ENCODE measurements around the gene EN1.

DNA sequence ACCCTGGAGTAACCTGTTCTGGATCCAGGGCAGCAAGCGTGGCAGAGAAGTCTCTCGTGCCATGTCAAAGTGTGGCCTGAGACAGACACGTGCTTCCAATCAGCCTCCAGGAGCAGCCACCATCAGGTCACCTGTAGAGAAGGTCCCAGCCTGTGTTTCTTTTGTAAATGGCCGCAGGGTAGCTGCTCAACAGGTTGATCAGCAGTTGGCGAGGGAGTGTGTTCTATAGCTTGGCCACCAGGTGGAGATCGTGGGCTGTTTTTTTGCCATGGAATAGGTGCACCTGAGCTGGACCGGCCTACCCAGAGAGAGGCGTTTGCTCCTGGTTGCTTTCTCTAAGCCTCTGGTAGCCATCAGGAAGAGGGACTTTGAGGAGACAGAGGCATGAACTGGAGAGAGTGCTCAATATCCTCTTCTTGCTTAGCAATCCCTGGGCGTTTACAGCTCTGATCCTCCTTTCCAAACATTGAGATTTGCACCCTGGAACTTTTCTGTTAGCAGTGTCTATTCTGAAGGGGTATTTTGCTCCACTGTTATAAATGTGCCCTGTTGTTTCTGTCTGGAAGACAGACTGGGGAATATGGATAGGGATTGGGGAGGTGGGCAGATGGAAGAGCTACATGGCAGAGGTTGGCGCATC, 34.2 kb upstream of the EN1 start:
- TF ChIP-seq, protein P1, sequence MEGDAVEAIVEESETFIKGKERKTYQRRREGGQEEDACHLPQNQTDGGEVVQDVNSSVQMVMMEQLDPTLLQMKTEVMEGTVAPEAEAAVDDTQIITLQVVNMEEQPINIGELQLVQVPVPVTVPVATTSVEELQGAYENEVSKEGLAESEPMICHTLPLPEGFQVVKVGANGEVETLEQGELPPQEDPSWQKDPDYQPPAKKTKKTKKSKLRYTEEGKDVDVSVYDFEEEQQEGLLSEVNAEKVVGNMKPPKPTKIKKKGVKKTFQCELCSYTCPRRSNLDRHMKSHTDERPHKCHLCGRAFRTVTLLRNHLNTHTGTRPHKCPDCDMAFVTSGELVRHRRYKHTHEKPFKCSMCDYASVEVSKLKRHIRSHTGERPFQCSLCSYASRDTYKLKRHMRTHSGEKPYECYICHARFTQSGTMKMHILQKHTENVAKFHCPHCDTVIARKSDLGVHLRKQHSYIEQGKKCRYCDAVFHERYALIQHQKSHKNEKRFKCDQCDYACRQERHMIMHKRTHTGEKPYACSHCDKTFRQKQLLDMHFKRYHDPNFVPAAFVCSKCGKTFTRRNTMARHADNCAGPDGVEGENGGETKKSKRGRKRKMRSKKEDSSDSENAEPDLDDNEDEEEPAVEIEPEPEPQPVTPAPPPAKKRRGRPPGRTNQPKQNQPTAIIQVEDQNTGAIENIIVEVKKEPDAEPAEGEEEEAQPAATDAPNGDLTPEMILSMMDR (IDR thresholded peaks at IDR 0.05): peak in 2 of 3 donors; percentile 12 to 19
- no peak for TF ChIP-seq POLR2A (IDR thresholded peaks at IDR 0.05)
